IPS-11a (cell line): ENCODE data around the gene PTPRN.
A peak's percentile ranks its signal among the peaks of the same experiment; 100 is the strongest.
"Not testable (repeated sequence)": the region's sequence is repeated elsewhere in the genome, so short reads cannot be mapped to it uniquely, and the experiment has no call there.

ENCODE experiments used
- H3K4me3 ChIP-seq: one replicate; pipeline ENCODE4 v1.5.1; 2013; ENCODE audit warnings: low read depth, low read length, control low read depth

PTPRN gene

GRCh38 chr2:219289195-219289536, 20.0 kb downstream of the PTPRN start:
- H3K4me3 ChIP-seq, result no peak overlapping the region

- no peak overlapping the region for H3K4me3 ChIP-seq
Observed at GRCh38 chr2:219287580-219288265, 21.5 kb downstream of the PTPRN start.

GRCh38 chr2:219287116-219287440, 22.1 kb downstream of the PTPRN start:
- H3K4me3 ChIP-seq, result not testable (repeated sequence)

GRCh38 chr2:219286436-219287115, 22.6 kb downstream of the PTPRN start:
- H3K4me3 ChIP-seq, result no peak overlapping the region

GRCh38 chr2:219285894-219286425, 23.2 kb downstream of the PTPRN start:
- H3K4me3 ChIP-seq, result no peak overlapping the region

- no peak overlapping the region for H3K4me3 ChIP-seq
Observed at GRCh38 chr2:219285373-219285735, 23.8 kb downstream of the PTPRN start.

- H3K4me3 ChIP-seq, result no peak overlapping the region
Observed at GRCh38 chr2:219284501-219285372, 24.5 kb downstream of the PTPRN start.

- H3K4me3 ChIP-seq, result no peak overlapping the region
Observed at GRCh38 chr2:219282943-219283581, 26.1 kb downstream of the PTPRN start.

- no peak overlapping the region for H3K4me3 ChIP-seq
Observed at GRCh38 chr2:219282375-219282774, 26.8 kb downstream of the PTPRN start.

GRCh38 chr2:219281588-219281987, 27.6 kb downstream of the PTPRN start:
- H3K4me3 ChIP-seq, result no peak overlapping the region

GRCh38 chr2:219280651-219281050, 28.6 kb downstream of the PTPRN start:
- no peak overlapping the region for H3K4me3 ChIP-seq

- H3K4me3 ChIP-seq, result peak overlapping the region; percentile 31
Observed at GRCh38 chr2:219279916-219280516, 29.2 kb downstream of the PTPRN start.

GRCh38 chr2:219279151-219279915, 29.9 kb downstream of the PTPRN start, which contains the start of gene DNAJB2:
Gene DNAJB2, plus strand, starts transcription at chr2:219279366. Its CDS starts 468 bp downstream, at chr2:219279834.
- H3K4me3 ChIP-seq, result peak within 1 kb of the TSS; percentile 36

GRCh38 chr2:219278655-219279150, 30.5 kb downstream of the PTPRN start:
- H3K4me3 ChIP-seq, result peak overlapping the region; percentile 36

GRCh38 chr2:219277703-219278654, 31.2 kb downstream of the PTPRN start:
- H3K4me3 ChIP-seq, result no peak overlapping the region

GRCh38 chr2:219274361-219274921, 34.8 kb downstream of the PTPRN start:
- no peak overlapping the region for H3K4me3 ChIP-seq

GRCh38 chr2:219273937-219274336, 35.3 kb downstream of the PTPRN start:
- H3K4me3 ChIP-seq, result no peak overlapping the region

- no peak overlapping the region for H3K4me3 ChIP-seq
Observed at GRCh38 chr2:219272995-219273394, 36.2 kb downstream of the PTPRN start.
